ENCODE results near the gene PEAR1.

PEAR1 gene

GRCh38 chr1:156898971-156899664 lies 5.6 kb downstream of the PEAR1 start:
- TF ChIP-seq EZH2 (IDR thresholded peaks at IDR 0.05): no peak
- no peak for TF ChIP-seq FOXP2 (optimal IDR thresholded peaks at IDR 0.05; ENCODE audit: control extremely low read depth, extremely low read length, insufficient read depth)
- TF ChIP-seq POLR2AphosphoS5 (IDR thresholded peaks at IDR 0.05; ENCODE audit: borderline replicate concordance, low read depth, low read length): no peak

GRCh38 chr1:156899956-156900718 lies 6.6 kb downstream of the PEAR1 start:
- Histone ChIP-seq H3K27ac (no peak overlapping the region), H3K9me3 (ENCODE audit: low read depth, low read length) (no peaks in the 10 kb centered on the region), H3K36me3 (ENCODE audit: insufficient read depth, low read length) (no peaks in the 10 kb centered on the region), H3K9ac (ENCODE audit: insufficient read length) (no peak overlapping the region), H3K4me3 (no peak overlapping the region)
- DNase-seq (ENCODE audit: low read depth, low spot score): no peak
- no peak for TF ChIP-seq FOXP2 (optimal IDR thresholded peaks at IDR 0.05; ENCODE audit: control extremely low read depth, extremely low read length, insufficient read depth)
- no peak for TF ChIP-seq POLR2AphosphoS5 (IDR thresholded peaks at IDR 0.05; ENCODE audit: borderline replicate concordance, low read depth, low read length)
- TF ChIP-seq EZH2 (IDR thresholded peaks at IDR 0.05): no peak

More at GRCh38 chr1:156898971-156899664, 5.6 kb downstream of the PEAR1 start:
- H3K9me3 ChIP-seq (ENCODE audit: low read depth, low read length): no peaks in the 10 kb centered on the region
- DNase-seq (ENCODE audit: low read depth, low spot score): no peak
- no peaks in the 10 kb centered on the region for H3K36me3 ChIP-seq (ENCODE audit: insufficient read depth, low read length)
- no peak overlapping the region for H3K9ac ChIP-seq (ENCODE audit: insufficient read length)
- no peak overlapping the region for H3K4me3 ChIP-seq
- H3K27ac ChIP-seq: no peak overlapping the region

- Histone ChIP-seq H3K4me3 (no peak overlapping the region), H3K36me3 (ENCODE audit: insufficient read depth, low read length) (no peaks in the 10 kb centered on the region), H3K27ac (no peak overlapping the region), H3K9ac (ENCODE audit: insufficient read length) (no peak overlapping the region), H3K9me3 (ENCODE audit: low read depth, low read length) (no peaks in the 10 kb centered on the region)
- no peak for DNase-seq (ENCODE audit: low read depth, low spot score)
- TF ChIP-seq EZH2 (IDR thresholded peaks at IDR 0.05): no peak
- TF ChIP-seq FOXP2 (optimal IDR thresholded peaks at IDR 0.05; ENCODE audit: control extremely low read depth, extremely low read length, insufficient read depth): no peak
- TF ChIP-seq POLR2AphosphoS5 (IDR thresholded peaks at IDR 0.05; ENCODE audit: borderline replicate concordance, low read depth, low read length): no peak
Observed at GRCh38 chr1:156900896-156901589, 7.5 kb downstream of the PEAR1 start.

GRCh38 chr1:156901590-156901900 lies 8.0 kb downstream of the PEAR1 start:
- no peaks in the 10 kb centered on the region for H3K9me3 ChIP-seq (ENCODE audit: low read depth, low read length)
- no peaks in the 10 kb centered on the region for H3K36me3 ChIP-seq (ENCODE audit: insufficient read depth, low read length)
- TF ChIP-seq POLR2AphosphoS5 (IDR thresholded peaks at IDR 0.05; ENCODE audit: borderline replicate concordance, low read depth, low read length) (no peak), EZH2 (IDR thresholded peaks at IDR 0.05) (no peak), FOXP2 (optimal IDR thresholded peaks at IDR 0.05; ENCODE audit: control extremely low read depth, extremely low read length, insufficient read depth) (no peak)
- H3K27ac ChIP-seq: no peak overlapping the region
- no peak overlapping the region for H3K4me3 ChIP-seq
- no peak for DNase-seq (ENCODE audit: low read depth, low spot score)
- no peak overlapping the region for H3K9ac ChIP-seq (ENCODE audit: insufficient read length)

- Histone ChIP-seq H3K27ac (no peak overlapping the region), H3K4me3 (no peak overlapping the region), H3K9me3 (ENCODE audit: low read depth, low read length) (no peaks in the 10 kb centered on the region), H3K36me3 (ENCODE audit: insufficient read depth, low read length) (no peaks in the 10 kb centered on the region), H3K9ac (ENCODE audit: insufficient read length) (no peak overlapping the region)
- DNase-seq (ENCODE audit: low read depth, low spot score): no peak
- no peak for TF ChIP-seq FOXP2 (optimal IDR thresholded peaks at IDR 0.05; ENCODE audit: control extremely low read depth, extremely low read length, insufficient read depth)
- no peak for TF ChIP-seq EZH2 (IDR thresholded peaks at IDR 0.05)
- TF ChIP-seq POLR2AphosphoS5 (IDR thresholded peaks at IDR 0.05; ENCODE audit: borderline replicate concordance, low read depth, low read length): no peak
Observed at GRCh38 chr1:156901966-156902915, 8.7 kb downstream of the PEAR1 start.

GRCh38 chr1:156903328-156904091 lies 10.0 kb downstream of the PEAR1 start:
- H3K9me3 ChIP-seq (ENCODE audit: low read depth, low read length): no peaks in the 10 kb centered on the region
- H3K27ac ChIP-seq: no peak overlapping the region
- H3K9ac ChIP-seq (ENCODE audit: insufficient read length): no peak overlapping the region
- no peaks in the 10 kb centered on the region for H3K36me3 ChIP-seq (ENCODE audit: insufficient read depth, low read length)
- TF ChIP-seq EZH2 (IDR thresholded peaks at IDR 0.05) (no peak), POLR2AphosphoS5 (IDR thresholded peaks at IDR 0.05; ENCODE audit: borderline replicate concordance, low read depth, low read length) (no peak), FOXP2 (optimal IDR thresholded peaks at IDR 0.05; ENCODE audit: control extremely low read depth, extremely low read length, insufficient read depth) (no peak)
- no peak for DNase-seq (ENCODE audit: low read depth, low spot score)
- no peak overlapping the region for H3K4me3 ChIP-seq
